Esophagus (tissue), 2 donors: ENCODE measurements around the gene GSPT1. TPM values are rescaled to one million over a fixed set of nuclear protein-coding genes. Genes with fewer than 3 reads are reported as not detected.

Experiments used
- H3K27ac ChIP-seq, 2 donors: one replicate each; pipeline ENCODE4 v1.5.1; 2013; ENCODE audit warnings: low read depth in 2 of 2, mild to moderate bottlenecking in 2 of 2, inconsistent platforms in 1 of 2, low read length in 1 of 2, moderate library complexity in 1 of 2
- H3K27me3 ChIP-seq, 2 donors: one replicate each; pipeline ENCODE4 v1.6.1; 2013; ENCODE audit warnings: low read length in 2 of 2, control low read depth in 1 of 2, mild to moderate bottlenecking in 1 of 2; ENCODE audit not compliant: insufficient read depth in 2 of 2, control insufficient read depth in 1 of 2
- H3K36me3 ChIP-seq, 2 donors: one replicate each; pipeline ENCODE4 v1.6.1; 2013; ENCODE audit warnings: low read length in 1 of 2; ENCODE audit not compliant: control insufficient read depth in 2 of 2, insufficient read depth in 2 of 2
- H3K4me1 ChIP-seq, 2 donors: one replicate each; pipeline ENCODE4 v1.6.1; 2013; ENCODE audit warnings: low read length in 1 of 2; ENCODE audit not compliant: control insufficient read depth in 2 of 2, insufficient read depth in 2 of 2
- H3K4me3 ChIP-seq, 2 donors: one replicate each; pipeline ENCODE4 v1.5.1; 2013; ENCODE audit warnings: low read length in 2 of 2, mild to moderate bottlenecking in 2 of 2, low read depth in 1 of 2, moderate library complexity in 1 of 2
- H3K9me3 ChIP-seq, 2 donors: one replicate each; pipeline ENCODE4 v1.6.1; 2013; ENCODE audit warnings: mild to moderate bottlenecking in 2 of 2, low read depth in 1 of 2, low read length in 1 of 2, moderate library complexity in 1 of 2; ENCODE audit not compliant: control insufficient read depth in 2 of 2, insufficient read depth in 1 of 2
- WGBS, 2 donors: extraction: QIAGEN DNeasy Blood & Tissue Kit; methylation state at CpG; one replicate each; pipeline ENCODE4 v1.1.7; 2013; 5-methylcytosine and 5-hydroxymethylcytosine counted together
- polyA plus RNA-seq, 2 donors: library from polyadenylated mRNA; stranded (reverse); fragments of 200-250 nt; gene quantifications; one replicate each; pipeline ENCODE4 v1.2.3, GENCODE V29; 2013
- donor health status: healthy with polysubstance abuse.
- donor health status: Bipolar disorder and iron deficiency.

Gene GSPT1
- polyA plus RNA-seq, 2 donors = 20.6 to 58.9 TPM

DNA sequence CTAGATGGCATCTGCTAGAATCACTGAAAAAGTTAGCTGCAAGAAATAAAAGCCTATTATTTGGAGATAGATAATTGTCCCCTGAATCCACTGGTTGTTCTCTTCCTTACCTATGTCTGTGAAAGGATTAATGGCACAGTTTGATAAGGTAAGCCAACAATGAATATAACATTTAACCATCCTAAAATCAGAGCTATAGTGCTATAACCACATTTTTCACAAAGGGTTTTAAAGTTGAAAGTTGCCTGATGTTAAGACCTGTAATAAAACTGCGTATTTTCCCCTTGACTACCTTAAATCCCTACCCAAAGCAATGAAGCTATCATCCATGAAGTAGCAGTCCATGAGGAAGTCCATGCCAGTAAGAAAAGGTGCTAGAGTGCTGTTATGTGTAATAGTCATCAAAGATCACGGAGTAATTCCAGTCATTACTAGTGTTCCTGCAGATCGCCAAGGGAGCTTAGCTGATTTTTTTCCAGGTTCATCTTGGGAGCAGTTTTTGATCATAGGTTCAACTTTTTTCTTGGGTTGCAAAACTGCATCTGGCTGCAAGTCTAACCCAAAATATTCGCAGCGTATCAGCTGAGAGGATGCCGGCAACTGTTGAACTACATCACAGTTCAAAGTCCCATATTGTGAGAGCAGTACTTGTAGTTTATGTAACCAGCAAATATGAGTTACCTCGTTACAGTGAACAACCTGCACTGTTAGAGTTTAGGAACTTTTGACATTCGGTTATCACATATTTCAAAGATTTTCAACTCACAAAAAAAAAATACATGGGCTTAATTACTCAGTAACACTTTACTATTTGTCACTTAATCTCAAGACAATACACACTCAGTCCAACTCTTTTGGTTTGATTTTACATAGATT, 46.2 kb downstream of the GSPT1 start:
- peaks cover 2 to 4% of the 10 kb centered on the region in 2 donors for H3K36me3 ChIP-seq

GRCh38 chr16:11868412-11868980, 47.3 kb downstream of the GSPT1 start:
- Histone ChIP-seq H3K4me1 (no peaks in the 10 kb centered on the region), H3K4me3 (no peak overlapping the region), H3K36me3 (peaks cover 2 to 4% of the 10 kb centered on the region in 2 donors), H3K27me3 (no peaks in the 10 kb centered on the region), H3K27ac (peak overlapping the region in 1 of 2 donors; percentile 25), H3K9me3 (no peaks in the 10 kb centered on the region)
- 66 to 70% methylated on average over 2 of the region's 2 CpGs for WGBS, 2 donors

More for the DNA sequence above, 46.2 kb downstream of the GSPT1 start:
- WGBS, 2 donors = 85 to 89% methylated on average over 8 of the region's 8 CpGs
- H3K27me3 ChIP-seq = no peaks in the 10 kb centered on the region
- H3K4me3 ChIP-seq = no peak overlapping the region
- H3K27ac ChIP-seq = no peak overlapping the region
- no peaks in the 10 kb centered on the region for H3K4me1 ChIP-seq
- no peaks in the 10 kb centered on the region for H3K9me3 ChIP-seq

GRCh38 chr16:11862489-11862888, 53.3 kb downstream of the GSPT1 start:
- Histone ChIP-seq H3K4me3 (no peak overlapping the region), H3K36me3 (no peaks in the 10 kb centered on the region), H3K27ac (no peak overlapping the region), H3K27me3 (no peaks in the 10 kb centered on the region), H3K4me1 (no peaks in the 10 kb centered on the region), H3K9me3 (no peaks in the 10 kb centered on the region)
- WGBS, 2 donors = 85 to 94% methylated on average over 2 of the region's 2 CpGs

DNA sequence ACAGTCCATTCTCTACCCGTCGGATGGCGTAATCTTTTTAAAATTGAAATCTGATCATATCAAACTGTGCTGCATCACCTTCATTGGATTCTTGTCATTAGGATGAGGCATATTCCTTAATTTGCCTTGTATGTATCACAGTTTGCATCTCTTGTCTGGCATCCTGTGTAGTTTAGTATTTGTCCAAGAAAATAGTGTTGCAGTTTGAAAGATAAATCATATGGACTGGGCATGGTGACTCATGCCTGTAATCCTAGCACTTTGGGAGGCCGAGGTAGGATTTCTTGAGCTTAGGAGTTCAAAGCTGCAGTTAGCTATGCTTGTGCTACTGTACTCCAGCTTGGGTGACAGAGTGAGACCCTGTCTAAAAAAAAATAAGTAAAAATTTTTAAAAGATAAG, 58.6 kb downstream of the GSPT1 start:
- Histone ChIP-seq H3K27me3 (no peaks in the 10 kb centered on the region), H3K36me3 (no peaks in the 10 kb centered on the region), H3K27ac (no peak overlapping the region), H3K4me1 (no peaks in the 10 kb centered on the region), H3K4me3 (no peak overlapping the region), H3K9me3 (no peaks in the 10 kb centered on the region)
- 58 to 75% methylated on average over 4 of the region's 4 CpGs for WGBS, 2 donors

DNA sequence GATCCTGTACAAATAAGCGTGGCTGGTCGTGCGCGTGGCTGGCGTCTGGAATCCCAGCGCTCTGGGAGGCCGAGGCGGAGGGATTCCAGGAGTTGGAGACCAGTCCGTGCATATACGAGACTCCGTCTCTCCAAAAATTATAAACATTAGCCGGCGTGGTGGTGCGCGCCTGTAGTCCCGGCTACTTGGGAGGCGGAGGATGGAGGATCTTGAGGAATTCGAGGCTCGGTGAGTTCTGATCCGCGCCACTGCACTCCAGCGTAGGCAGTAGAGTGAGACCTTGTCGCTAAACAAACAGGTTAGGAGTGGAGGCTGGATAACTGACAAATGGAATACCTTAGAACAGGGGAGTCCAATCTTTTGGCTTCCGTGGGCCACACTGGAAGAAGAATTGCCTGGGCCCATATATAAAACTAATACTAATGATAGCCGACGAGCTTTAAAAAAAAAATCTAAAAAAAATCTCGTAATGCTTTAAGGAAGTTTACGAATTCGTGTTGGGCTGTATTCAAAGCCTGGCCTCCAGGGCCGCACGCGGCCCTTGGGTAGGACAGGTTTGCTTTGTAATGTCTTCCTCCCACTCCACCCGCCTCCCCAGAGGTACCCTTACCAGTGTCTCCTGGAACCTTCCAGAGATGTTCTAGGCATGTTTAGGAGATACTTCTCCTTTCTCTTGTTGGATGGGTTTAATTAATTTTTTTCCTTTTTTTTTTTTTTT, 63.5 kb downstream of the GSPT1 start:
- Histone ChIP-seq H3K9me3 (no peaks in the 10 kb centered on the region), H3K4me1 (no peaks in the 10 kb centered on the region), H3K27ac (peak overlapping the region; percentile 85 to 88), H3K27me3 (no peaks in the 10 kb centered on the region), H3K4me3 (peak overlapping the region; percentile 78 to 97), H3K36me3 (peaks cover 0 to 5% of the 10 kb centered on the region in 2 donors)
- WGBS, 2 donors = 42 to 44% methylated on average over 33 of the region's 33 CpGs

DNA sequence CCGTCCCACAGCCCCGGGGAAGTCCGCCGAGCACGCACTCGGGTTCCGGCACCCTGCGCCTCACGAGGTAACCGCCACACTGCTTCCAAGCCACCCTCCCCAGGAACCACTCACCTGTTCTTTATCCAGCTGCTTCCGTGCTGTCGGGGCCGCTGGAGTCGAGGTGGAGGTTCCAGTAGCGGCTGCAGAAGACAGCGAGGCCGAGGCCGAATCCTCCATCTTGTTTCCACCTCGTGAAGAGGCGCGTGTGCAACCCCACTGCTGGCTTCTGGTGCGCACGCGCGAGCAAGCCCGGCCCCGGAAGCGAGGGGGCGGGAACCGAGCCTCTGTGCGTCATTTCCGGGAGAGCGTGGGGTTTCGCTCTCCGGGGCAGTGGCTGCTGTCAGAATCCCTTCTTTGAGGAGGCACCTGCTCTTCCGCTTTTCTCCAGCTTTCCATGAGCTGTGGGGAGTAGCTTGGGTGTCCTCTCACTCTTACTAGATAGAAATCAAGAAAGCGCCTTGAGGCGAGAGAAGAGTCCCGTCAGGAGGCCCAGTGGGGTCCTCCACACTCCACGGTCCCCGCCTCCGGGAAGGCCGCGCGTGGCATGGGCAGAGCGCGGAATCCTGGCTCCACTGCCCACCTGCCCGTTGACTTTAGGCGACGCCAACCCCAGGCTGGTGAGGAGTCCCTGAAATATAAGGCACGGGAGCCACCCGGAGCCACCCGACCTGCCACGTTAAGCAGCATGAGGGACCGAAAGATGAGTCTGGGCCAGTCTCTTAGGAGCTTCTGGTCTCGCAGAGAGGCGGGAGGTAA, 64.3 kb downstream of the GSPT1 start, which contains the start of gene RSL1D1:
RSL1D1 (minus strand) TSS at position 249 of the 798 bp plus-strand sequence; CDS start at position 219, 30 bp downstream.
- H3K27me3 ChIP-seq = no peaks in the 10 kb centered on the region
- H3K4me3 ChIP-seq = peak within 1 kb of the TSS; percentile 78 to 97
- peak within 1 kb of the TSS; percentile 85 to 90 for H3K27ac ChIP-seq
- H3K4me1 ChIP-seq = no peaks in the 10 kb centered on the region
- peaks cover 0 to 7% of the 10 kb centered on the region in 2 donors for H3K36me3 ChIP-seq
- 0 to 1% methylated on average over 57 of the region's 57 CpGs for WGBS, 2 donors
- H3K9me3 ChIP-seq = no peaks in the 10 kb centered on the region

GRCh38 chr16:11848842-11849241, 66.9 kb downstream of the GSPT1 start:
- H3K27me3 ChIP-seq = no peaks in the 10 kb centered on the region
- H3K27ac ChIP-seq = no peak overlapping the region
- H3K4me3 ChIP-seq = no peak overlapping the region
- H3K36me3 ChIP-seq = peaks cover 6 to 27% of the 10 kb centered on the region in 2 donors
- H3K9me3 ChIP-seq = no peaks in the 10 kb centered on the region
- 88 to 90% methylated on average over 3 of the region's 3 CpGs for WGBS, 2 donors
- no peaks in the 10 kb centered on the region for H3K4me1 ChIP-seq

- Histone ChIP-seq H3K4me1 (no peaks in the 10 kb centered on the region), H3K9me3 (no peaks in the 10 kb centered on the region), H3K4me3 (no peak overlapping the region), H3K27me3 (no peaks in the 10 kb centered on the region), H3K27ac (no peak overlapping the region), H3K36me3 (peaks cover 14 to 47% of the 10 kb centered on the region in 2 donors)
- 91 to 94% methylated on average over 4 of the region's 4 CpGs for WGBS, 2 donors
Observed at GRCh38 chr16:11844499-11844898, 71.3 kb downstream of the GSPT1 start.

- Histone ChIP-seq H3K9me3 (no peaks in the 10 kb centered on the region), H3K27ac (no peak overlapping the region), H3K36me3 (peaks cover 15 to 46% of the 10 kb centered on the region in 2 donors), H3K27me3 (no peaks in the 10 kb centered on the region), H3K4me3 (no peak overlapping the region), H3K4me1 (no peaks in the 10 kb centered on the region)
- WGBS, 2 donors = 85 to 95% methylated on average over 5 of the region's 5 CpGs
Observed at GRCh38 chr16:11843861-11844260, 71.9 kb downstream of the GSPT1 start.
